Calu3 (cell line): Measurements from ENCODE around the gene IFITM10. TPM values are rescaled to one million over a fixed set of nuclear protein-coding genes. Genes with fewer than 3 reads are reported as not detected.
A peak's percentile ranks its signal among the peaks of the same experiment; 100 is the strongest.

ENCODE experiments used
- Bru-seq: library from RNA; stranded (reverse); fragments of 400-500 nt; gene quantifications from one replicate; lab custom pipeline; 2021; lab: Mats Ljungman, UMichigan
- BruChase-seq, 2 experiments: library from RNA; stranded (reverse); fragments of 400-500 nt; gene quantifications; one replicate each; lab custom pipeline; 2021; lab: Mats Ljungman, UMichigan
- BruUV-seq: library from RNA; stranded (reverse); fragments of 400-500 nt; replicated peaks from 2 replicates; lab custom pipeline; 2021; lab: Mats Ljungman, UMichigan
- CTCF ChIA-PET: fragments of 300-600 bp; sonication (Branson Sonifier 250); formaldehyde crosslinking; loops from one replicate; lab custom pipeline; 2022; ENCODE audit warnings: antibody characterized with exemption; lab: Charles Lee
- DNase-seq: peaks from one replicate; pipeline ENCODE4 v3.0.0; 2022
- H3K27ac Mint-ChIP-seq: one replicate; pipeline ENCODE4 v1.8.0; 2022; ENCODE audit warnings: mixed read lengths; ENCODE audit not compliant: unreplicated experiment
- H3K27me3 Mint-ChIP-seq: one replicate; pipeline ENCODE4 v1.8.0; 2022; ENCODE audit warnings: mixed read lengths; ENCODE audit not compliant: unreplicated experiment
- H3K36me3 Mint-ChIP-seq: one replicate; pipeline ENCODE4 v1.8.0; 2022; ENCODE audit warnings: mild to moderate bottlenecking, moderate library complexity, mixed read lengths; ENCODE audit not compliant: insufficient read depth, unreplicated experiment
- H3K4me1 Mint-ChIP-seq: one replicate; pipeline ENCODE4 v1.8.0; 2022; ENCODE audit warnings: mild to moderate bottlenecking, low read depth, mixed read lengths; ENCODE audit not compliant: unreplicated experiment
- H3K4me3 Mint-ChIP-seq: one replicate; pipeline ENCODE4 v1.8.0; 2022; ENCODE audit warnings: mild to moderate bottlenecking, low read depth, moderate library complexity, mixed read lengths; ENCODE audit not compliant: unreplicated experiment
- H3K9me3 Mint-ChIP-seq: one replicate; pipeline ENCODE4 v1.8.0; 2022; ENCODE audit warnings: low read depth, mixed read lengths; ENCODE audit not compliant: unreplicated experiment
- intact Hi-C: fragments of 100-400 bp; cut with micrococcal nuclease; formaldehyde crosslinking; loops from one replicate; pipeline ENCODE4 v1.10.0; 2022; ENCODE audit not compliant: unreplicated experiment
- long read RNA-seq: library from polyadenylated mRNA; stranded (forward); transcript quantifications from one replicate; pipeline ENCODE4 v2.0.0, GENCODE V29; 2022
- total RNA-seq: library from RNA; stranded (reverse); gene quantifications from 2 replicates; pipeline ENCODE4 v1.2.3, GENCODE V29; 2022
- TF ChIP-seq, protein P1 (sequence below): fragments of 200-600 bp; IDR thresholded peaks from one replicate; pipeline ENCODE4 v1.8.0; 2022; ENCODE audit warnings: antibody characterized with exemption; ENCODE audit not compliant: unreplicated experiment

IFITM10 gene
- total RNA-seq (3.3 and 8.1 TPM in 2 replicates), Bru-seq, nascent RNA (percentile 33 among the genes with signal in this experiment), BruChase-seq, experiment 1, labeled RNA remaining after a 6-hour chase (percentile 75 among the genes with signal in this experiment), BruChase-seq, experiment 2, labeled RNA remaining after a 2-hour chase (percentile 52 among the genes with signal in this experiment)
- long read RNA-seq, partial matches to known transcripts = 0 of 1 reads
- long read RNA-seq, other reads (novel, unspliced or antisense) = 1 of 1 reads

DNA sequence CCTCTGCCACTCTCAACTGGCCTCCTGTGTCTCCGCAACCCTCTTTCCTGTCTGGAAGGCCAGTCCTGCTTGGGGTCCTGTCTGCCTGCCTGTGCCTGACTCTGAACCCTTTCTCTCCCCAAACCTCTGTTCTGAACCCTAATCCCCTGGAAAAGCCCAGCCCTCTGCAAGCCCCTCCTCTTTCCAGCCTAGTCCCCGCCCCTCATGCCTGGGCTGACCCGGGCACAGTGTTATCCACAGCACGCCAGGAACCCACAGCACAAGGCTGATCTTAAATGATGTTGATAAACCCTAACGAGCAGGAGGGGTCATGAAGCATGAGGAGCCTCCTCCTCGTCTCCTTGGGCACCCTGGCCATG lies at the start of gene IFITM10:
TSS of gene IFITM10 (minus strand) at position 115 of the 359 bp plus-strand sequence. CDS start 153 bp downstream, outside the sequence.
- intact Hi-C loops = no loop called here
- peak within 1 kb of the TSS; percentile 60 for H3K27ac Mint-ChIP-seq
- no peaks in the 10 kb centered on the region for H3K4me1 Mint-ChIP-seq
- no peaks in the 10 kb centered on the region for H3K9me3 Mint-ChIP-seq
- peaks cover 54% of the 10 kb centered on the region for H3K36me3 Mint-ChIP-seq
- no TSS peak for BruUV-seq
- CTCF ChIA-PET = interaction anchor here (0.6 kb wide), 1 partner anchor 1473 kb away, joined by 9 read pairs; no protein-coding TSS in a partner anchor
- no peaks in the 10 kb centered on the region for H3K27me3 Mint-ChIP-seq
- no peak for DNase-seq
- peak within 1 kb of the TSS; percentile 7 for H3K4me3 Mint-ChIP-seq
- TF ChIP-seq, protein P1, sequence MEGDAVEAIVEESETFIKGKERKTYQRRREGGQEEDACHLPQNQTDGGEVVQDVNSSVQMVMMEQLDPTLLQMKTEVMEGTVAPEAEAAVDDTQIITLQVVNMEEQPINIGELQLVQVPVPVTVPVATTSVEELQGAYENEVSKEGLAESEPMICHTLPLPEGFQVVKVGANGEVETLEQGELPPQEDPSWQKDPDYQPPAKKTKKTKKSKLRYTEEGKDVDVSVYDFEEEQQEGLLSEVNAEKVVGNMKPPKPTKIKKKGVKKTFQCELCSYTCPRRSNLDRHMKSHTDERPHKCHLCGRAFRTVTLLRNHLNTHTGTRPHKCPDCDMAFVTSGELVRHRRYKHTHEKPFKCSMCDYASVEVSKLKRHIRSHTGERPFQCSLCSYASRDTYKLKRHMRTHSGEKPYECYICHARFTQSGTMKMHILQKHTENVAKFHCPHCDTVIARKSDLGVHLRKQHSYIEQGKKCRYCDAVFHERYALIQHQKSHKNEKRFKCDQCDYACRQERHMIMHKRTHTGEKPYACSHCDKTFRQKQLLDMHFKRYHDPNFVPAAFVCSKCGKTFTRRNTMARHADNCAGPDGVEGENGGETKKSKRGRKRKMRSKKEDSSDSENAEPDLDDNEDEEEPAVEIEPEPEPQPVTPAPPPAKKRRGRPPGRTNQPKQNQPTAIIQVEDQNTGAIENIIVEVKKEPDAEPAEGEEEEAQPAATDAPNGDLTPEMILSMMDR = no peak

DNA sequence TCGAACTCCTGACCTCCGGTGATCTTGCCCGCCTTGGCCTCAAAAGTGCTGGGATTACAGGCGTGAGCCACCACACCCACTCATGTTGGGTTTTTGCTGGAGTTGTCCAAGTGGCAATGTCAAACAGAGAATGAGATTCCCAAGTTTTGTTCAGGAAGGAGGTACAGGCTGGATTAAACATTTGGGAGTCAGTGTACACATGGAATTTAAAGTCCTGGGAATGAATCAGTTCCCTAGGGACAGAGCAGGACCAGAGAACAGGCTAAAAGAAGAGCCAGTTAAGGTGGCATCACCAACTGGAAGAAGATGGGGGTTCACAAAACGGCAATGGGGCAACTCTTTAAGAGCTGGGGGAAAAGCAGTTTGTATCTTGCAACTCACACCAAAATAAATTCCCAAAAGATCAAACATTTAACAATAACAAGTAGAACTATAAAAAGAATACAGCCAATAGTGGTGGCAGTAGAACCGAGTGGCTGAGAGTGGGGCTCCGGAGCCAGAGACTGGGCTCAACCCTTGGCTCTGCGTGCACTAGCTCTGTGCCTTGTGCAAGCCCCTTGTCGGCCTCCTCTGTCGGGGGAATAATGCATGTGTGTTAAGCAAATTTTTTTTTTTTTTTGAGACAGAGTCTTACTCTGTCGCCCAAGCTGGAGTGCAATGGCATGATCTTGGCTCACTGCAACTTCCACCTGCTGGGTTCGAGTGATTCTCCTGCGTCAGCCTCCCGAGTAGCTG lies 47.2 kb upstream of the IFITM10 start:
- no peaks in the 10 kb centered on the region for H3K4me1 Mint-ChIP-seq
- H3K27me3 Mint-ChIP-seq = peaks cover 26% of the 10 kb centered on the region
- BruUV-seq = no TSS peak

DNA sequence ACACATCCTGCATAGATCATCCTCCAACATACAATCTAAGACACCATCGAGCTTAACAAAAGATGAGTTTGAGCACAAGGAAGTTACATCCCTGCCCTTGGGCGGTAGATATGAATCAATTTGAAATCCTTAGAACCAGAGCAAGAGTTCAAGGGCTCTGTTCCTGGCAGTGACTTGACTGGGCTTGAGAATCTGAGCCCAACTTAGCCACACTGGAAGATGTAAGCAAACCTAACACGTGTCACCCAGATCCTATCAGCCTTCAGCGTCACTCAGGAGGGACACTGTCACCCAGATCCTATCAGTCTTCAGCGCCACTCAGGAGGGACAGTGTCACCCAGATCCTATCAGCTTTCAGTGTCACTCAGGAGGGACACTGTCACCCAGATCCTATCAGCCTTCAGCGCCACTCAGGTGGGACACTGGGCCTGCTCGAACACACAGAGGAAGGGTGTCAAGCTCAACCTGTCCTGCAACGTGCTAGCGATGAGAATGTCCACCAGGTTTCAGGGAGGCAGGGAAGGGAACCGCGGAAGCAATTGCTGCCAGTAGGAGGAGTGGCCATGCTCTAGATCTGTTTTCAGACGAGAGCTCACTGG lies 46.1 kb upstream of the IFITM10 start:
- Mint-ChIP-seq H3K4me1 (no peaks in the 10 kb centered on the region), H3K9me3 (no peaks in the 10 kb centered on the region), H3K27me3 (peaks cover 27% of the 10 kb centered on the region), H3K4me3 (no peak overlapping the region), H3K27ac (no peak overlapping the region), H3K36me3 (no peaks in the 10 kb centered on the region)
- no peak for DNase-seq
- TF ChIP-seq, protein P1 = no peak
- CTCF ChIA-PET = interaction anchor here (0.5 to 0.7 kb wide), 2 partner anchors 234 to 509 kb away, joined by 3 read pairs; no protein-coding TSS in a partner anchor
- intact Hi-C loops = no loop called here
- no TSS peak for BruUV-seq

More for the DNA sequence above, 47.2 kb upstream of the IFITM10 start:
- no peaks in the 10 kb centered on the region for H3K9me3 Mint-ChIP-seq
- no peak overlapping the region for H3K27ac Mint-ChIP-seq
- H3K36me3 Mint-ChIP-seq = no peaks in the 10 kb centered on the region
- intact Hi-C loops = no loop called here
- DNase-seq = no peak
- TF ChIP-seq, protein P1 = no peak
- CTCF ChIA-PET = no interaction called here
- H3K4me3 Mint-ChIP-seq = no peak overlapping the region

DNA sequence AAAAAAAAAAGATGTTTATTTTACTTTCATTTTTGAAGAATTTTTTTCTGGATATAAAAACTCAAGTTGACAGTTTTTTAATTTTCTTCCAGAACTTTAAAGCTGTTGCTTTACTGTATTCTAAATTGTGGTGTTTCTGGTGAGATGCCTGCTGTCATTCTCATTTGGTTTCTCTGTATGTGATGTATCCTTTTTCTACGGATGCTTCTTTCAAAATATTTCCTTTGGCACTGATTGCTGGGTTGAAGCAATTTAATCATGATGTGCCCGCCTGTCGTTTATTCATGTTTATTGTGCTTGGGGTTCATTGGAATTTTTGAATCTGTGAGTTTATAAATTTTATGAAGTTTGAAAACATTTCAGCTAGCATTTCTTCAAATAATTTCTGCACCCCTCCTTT lies 42.7 kb upstream of the IFITM10 start:
- H3K4me1 Mint-ChIP-seq = no peaks in the 10 kb centered on the region
- no peak overlapping the region for H3K27ac Mint-ChIP-seq
- H3K9me3 Mint-ChIP-seq = no peaks in the 10 kb centered on the region
- H3K4me3 Mint-ChIP-seq = no peak overlapping the region
- intact Hi-C loops = no loop called here
- CTCF ChIA-PET = interaction anchor here (0.7 kb wide), 2 partner anchors 194 to 358 kb away, joined by 4 read pairs; no protein-coding TSS in a partner anchor
- no TSS peak for BruUV-seq
- TF ChIP-seq, protein P1 = no peak
- no peak for DNase-seq
- H3K36me3 Mint-ChIP-seq = no peaks in the 10 kb centered on the region
- H3K27me3 Mint-ChIP-seq = peaks cover 41% of the 10 kb centered on the region
